NOMO-1 (cell line): ENCODE results near the gene PRIM2.
"Not testable (repeated sequence)": the region's sequence is repeated elsewhere in the genome, so short reads cannot be mapped to it uniquely, and the experiment has no call there.

Experiments
- DNase-seq, 2 experiments: peaks; one replicate each; lab custom pipeline; 2025; ENCODE audit not compliant: unreplicated experiment in 2 of 2; lab: John Stamatoyannopoulos, UW

The PRIM2 gene

DNA sequence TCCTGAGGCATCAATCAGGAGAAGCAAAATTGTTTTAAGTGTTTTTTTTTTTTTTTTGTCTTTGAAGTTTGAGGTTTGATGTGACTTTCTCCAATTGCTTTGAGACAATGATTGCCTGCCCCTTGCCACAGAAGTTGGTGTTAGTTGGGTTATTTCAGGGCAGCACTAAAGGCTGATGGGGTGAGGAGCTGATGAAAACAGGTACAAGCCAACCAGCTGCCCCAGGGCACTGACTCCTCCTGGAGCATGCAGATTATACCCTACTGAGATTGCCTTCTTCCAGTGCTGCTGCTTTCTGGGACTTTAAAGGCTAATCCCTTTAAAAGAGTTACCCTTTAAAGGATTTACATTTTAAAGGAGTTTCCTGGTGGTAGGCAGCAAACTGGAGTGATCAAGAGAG is 172.5 kb downstream of the PRIM2 start:
- not testable (repeated sequence) for DNase-seq

DNA sequence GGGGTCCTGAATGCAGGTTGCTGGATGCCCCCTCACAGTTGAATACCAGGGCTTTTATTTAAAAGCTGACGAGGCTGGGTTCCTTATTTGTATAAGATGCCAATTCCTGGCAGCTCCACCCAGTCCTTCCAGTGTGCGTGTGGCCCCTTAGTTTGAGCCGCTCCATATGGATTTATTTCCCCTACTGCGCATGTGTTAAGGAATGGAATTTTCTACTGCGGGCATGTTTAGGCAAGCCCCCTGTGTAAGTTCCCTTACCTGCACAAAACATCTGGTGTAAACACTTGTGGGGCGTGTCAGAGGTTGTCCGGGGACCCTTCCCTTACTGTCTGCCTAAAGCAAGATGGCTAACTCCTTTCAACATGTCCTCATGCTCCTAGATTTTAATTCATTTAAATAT is 174.4 kb downstream of the PRIM2 start:
- not testable (repeated sequence) for DNase-seq

DNA sequence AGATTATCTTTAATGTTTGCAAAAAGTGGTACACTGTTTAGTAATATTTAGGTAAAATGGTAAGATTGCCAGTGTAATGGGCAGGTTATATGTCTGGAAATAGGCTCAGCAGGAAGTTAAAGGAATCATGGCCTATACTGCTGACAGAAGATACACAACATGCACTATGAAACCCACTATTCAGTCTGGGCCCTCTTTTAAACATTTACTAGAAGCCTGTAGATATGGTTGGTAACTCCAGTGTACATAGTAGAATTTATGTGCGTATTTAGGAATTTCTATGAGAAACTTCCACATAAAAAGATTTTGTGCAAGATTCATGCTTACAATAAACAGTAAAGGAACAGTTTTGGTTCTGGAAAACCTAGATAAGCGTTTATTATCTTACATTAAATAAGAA is 178.8 kb downstream of the PRIM2 start:
- not testable (repeated sequence) for DNase-seq

DNA sequence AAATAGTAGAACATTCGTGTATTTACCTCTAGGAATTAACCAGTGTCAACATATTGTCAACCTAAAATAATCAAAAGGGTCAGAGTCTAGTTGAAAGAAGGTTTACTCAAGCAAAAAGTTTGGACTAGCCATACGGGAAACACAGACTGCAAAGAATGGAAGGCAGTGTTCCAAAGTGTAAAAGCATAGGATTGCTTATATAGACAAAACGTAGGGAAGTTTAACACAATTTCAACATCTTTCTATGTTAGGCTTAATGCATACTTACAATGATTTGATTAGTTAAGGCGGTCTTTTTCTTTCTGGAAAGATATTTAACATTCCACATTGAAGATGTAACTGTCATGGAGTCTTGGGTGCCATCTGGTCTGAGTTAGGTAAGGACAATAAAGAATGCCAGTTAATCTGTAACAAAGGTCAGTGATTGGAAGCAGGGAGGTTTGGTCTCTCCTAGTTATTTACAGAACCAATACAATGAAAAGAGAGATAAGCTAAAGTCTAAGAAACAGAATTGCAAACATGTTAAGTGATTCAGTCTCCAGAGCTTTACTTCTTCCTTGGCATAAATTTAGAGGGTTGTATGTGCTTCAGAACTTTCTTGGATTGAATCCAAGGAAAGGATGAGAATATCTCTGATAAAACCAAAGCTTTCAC is 183.1 kb downstream of the PRIM2 start:
- not testable (repeated sequence) for DNase-seq

DNA sequence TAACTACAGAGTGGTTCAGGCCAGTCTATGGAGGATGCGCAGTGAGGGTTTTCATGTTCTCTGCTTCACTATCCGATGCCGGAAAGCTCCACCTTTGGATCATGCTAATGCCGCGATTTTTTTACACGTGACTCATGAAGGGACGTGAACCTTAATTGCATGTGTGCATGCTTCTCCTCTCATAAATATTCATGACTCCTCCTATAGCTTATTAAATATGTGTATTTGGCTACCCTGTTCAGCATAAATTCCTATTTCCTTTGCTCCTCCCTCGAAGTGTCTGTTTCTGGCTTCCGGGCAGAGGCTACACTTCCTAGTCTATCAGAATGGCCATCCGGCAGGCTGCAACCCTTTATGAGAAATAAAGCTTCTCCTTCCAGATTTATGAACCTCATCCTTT is 185.0 kb downstream of the PRIM2 start:
- not testable (repeated sequence) for DNase-seq

- not testable (repeated sequence) for DNase-seq
Measured at GRCh38 chr6:57505251-57505650, 187.8 kb downstream of the PRIM2 start.

DNA sequence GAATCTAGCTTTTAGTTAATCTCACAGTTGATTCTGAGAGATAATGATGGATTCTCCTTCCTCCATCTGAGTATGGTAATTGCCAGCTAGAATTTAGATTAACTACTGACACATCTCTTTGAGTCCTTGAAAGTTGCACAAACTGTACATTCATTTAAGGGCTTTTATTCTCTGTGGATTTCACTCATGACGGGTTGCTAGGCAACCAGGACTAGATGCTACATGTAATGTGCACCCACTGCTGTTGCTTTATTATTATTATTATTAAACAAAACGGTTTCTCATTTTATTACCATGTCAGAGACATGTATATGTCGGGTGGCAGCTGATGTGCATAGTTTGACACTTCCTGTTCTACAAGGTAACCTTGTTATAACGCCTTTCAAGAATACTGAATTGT is 193.0 kb downstream of the PRIM2 start:
- not testable (repeated sequence) for DNase-seq

DNA sequence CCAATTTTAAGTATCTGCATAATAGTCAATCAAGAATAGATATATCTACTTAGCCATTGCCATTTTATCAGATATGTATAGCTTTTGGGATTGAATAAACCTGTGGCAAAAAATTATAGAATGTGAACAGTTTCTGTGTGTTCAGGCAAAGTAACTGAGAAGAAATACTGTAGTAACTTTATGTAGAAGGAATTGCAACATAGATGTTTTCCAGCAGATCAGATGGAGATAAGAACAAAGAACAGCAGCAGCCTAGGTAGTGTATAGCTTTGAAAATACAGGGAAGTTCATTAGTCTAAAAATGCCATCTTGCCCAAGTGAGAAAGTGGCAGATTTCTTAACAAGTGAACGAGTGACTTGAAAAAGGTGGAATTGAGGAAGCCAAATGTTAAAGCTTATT is 197.7 kb downstream of the PRIM2 start:
- not testable (repeated sequence) for DNase-seq

DNA sequence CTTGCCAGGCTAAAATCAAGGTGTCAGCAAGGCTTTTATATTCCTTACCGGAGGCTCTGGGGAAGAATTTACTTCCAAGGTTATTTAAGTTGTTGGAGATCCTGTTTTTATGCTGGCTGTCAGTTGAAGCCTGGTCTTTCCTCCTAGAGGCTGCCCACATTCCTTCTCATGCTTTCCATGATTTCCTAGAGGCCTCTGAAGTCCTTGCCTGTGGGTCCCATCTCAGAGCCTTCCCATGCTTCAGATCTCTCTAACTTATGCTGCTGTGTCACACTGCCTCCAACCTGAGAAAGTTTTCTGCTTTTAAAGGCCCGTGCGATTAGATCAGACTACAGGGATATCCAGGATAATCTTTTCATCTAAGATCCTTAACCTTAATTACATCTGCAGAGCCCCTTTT is 198.4 kb downstream of the PRIM2 start:
- DNase-seq = not testable (repeated sequence)

DNA sequence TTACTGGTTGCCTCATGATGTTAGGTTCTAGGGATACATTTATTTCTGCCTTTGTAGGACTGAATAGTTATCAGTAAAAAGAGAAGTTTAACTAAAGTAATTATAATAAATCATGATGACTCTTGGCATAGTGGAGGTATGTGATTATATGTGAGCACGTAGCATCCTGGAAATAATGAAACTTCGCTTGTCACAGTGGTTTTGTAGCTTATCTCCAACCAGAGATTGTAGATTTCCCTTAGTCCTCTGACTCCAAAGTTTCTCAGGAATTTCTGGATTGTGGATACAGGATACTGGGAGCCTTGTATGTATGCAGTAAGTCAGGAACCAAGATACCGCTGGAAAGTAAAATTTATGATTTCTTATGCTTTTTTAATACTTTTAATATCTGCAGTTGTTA is 199.3 kb downstream of the PRIM2 start:
- not testable (repeated sequence) for DNase-seq

DNA sequence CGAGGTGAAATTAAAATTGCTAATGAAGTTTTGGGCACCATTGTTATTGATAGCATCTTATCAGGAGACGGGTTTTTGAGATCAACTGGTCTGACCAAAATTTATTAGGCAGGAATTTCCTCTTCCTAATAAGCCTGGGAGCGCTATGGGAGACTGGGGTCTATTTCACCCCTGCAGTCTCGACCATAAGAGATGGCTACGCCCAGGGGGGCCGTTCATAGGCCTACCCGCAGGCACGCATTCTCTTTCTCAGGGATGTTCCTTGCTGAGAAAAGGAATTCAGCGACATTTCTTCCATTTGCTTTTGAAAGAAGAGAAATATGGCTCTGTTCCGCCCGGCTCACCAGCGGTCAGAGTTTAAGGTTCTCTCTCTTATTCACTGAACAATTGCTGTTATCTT is 201.8 kb downstream of the PRIM2 start:
- DNase-seq = not testable (repeated sequence)

DNA sequence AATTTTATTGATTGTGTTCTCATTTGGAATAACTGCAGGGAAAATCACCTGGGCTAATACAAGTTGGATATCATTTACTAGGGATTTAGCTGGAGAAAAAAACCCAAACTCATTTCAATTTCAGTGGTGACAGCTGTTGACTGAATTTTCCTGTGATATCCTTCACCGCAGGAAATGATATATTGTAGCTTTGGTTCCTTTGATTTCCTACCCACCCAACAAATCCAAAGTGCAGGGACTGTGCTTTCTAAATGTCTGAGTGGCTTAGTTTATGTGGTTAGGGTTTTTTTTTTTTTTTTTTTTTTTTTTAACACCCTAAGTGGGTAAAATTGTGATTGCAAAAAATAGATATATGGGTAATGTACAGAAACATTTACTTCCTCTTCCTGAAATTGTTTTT is 203.7 kb downstream of the PRIM2 start:
- DNase-seq = not testable (repeated sequence)

DNA sequence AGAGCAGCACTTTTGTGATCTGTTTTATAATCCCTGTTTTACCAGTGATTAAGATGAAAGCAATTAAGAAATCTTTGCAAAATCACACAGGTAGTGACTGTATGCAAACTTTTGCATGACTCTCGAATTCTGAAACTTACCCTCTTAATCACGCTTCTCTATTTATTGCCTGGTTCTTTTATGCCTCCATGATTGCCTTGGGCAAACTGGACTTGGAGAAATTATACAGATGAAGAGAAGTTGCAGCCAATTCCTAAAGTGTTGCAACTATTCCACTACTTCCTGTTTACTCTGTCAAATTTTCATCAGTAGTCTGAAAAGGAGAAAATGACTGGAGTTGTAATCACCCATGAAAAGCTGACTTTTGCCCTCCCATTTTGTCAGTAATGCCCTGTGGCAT is 205.8 kb downstream of the PRIM2 start:
- not testable (repeated sequence) for DNase-seq

DNA sequence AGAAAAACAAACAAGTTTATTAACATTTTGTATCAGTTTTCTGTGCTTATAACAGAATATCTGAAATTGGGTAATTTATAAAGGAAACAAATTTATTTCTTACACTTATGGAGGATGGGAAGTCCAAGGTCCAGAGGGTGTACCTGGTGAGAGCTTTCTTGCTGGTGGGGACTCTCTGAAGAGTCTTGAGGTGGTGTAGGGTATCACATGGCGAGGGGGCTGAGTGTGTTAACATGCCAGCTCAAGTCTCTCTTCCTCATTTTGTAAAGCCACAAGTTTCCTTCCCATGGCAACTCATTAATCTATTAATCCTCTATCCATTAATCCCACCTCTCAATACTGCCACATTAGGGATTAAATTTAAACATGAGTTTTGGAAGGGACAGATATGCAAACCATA is 212.3 kb downstream of the PRIM2 start:
- DNase-seq = not testable (repeated sequence)

- DNase-seq = not testable (repeated sequence)
Measured at GRCh38 chr6:57532660-57533059, 215.2 kb downstream of the PRIM2 start.

- DNase-seq = not testable (repeated sequence)
Measured at GRCh38 chr6:57535121-57535520, 217.7 kb downstream of the PRIM2 start.

DNA sequence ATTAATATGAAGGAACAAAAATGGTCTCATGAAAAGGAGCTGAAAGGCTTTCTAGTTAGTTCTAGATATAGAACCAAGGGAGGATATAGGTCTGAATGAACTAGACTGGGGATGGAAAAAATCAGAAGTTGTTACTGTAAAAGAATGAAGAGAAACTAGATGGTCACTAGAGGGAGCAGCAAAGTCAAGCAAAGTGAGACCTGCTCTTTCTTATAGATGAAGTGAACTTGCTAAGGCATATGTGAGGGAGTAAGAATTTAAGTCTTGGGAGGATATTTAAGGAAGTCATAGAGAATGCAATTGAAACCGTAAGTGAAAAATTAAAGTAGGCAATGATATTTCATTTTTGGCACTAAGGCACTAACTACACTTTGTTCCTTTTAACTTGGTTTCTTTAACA is 218.6 kb downstream of the PRIM2 start:
- not testable (repeated sequence) for DNase-seq

DNA sequence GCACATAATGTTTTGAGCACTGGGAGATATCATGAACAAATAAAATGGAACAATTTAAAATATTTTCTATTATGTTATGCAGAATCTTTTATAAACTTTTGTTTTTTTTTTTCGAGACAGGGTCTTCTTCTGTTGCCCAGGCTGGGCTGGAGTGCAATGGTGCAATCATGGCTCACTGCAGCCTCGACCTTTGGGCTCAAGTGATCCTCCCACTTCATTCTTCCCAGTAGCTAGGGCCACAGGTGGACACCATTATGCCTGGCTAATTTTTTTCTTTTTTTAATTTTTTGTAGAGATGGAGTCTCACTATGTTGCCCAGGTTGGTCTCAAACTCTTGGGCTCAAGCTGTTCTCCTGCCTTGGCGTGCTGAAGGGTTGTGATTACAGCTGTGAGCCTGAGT is 220.5 kb downstream of the PRIM2 start:
- not testable (repeated sequence) for DNase-seq

GRCh38 chr6:57551961-57552360 is 234.5 kb downstream of the PRIM2 start:
- DNase-seq = not testable (repeated sequence)

GRCh38 chr6:57557855-57558254 is 240.4 kb downstream of the PRIM2 start:
- not testable (repeated sequence) for DNase-seq

GRCh38 chr6:57559170-57559569 is 241.7 kb downstream of the PRIM2 start:
- DNase-seq = not testable (repeated sequence)

GRCh38 chr6:57562233-57562632 is 244.8 kb downstream of the PRIM2 start:
- DNase-seq = not testable (repeated sequence)

- DNase-seq = not testable (repeated sequence)
Measured at GRCh38 chr6:57572119-57572518, 254.7 kb downstream of the PRIM2 start.
